ENCODE data around the gene GDI2. TPM values are rescaled to one million over a fixed set of nuclear protein-coding genes. Genes with fewer than 3 reads are reported as not detected.

The GDI2 gene
- total and polyA plus RNA-seq, 9 of the 15 experiments (the other 6 are each of a cell fraction or from before 2014, with no cell fraction given): 262 to 424 (median 287) TPM

- TF ChIP-seq ZFP91 (CRISPR knock-in tag; IDR thresholded peaks at IDR 0.05) (no peak), ARNT (IDR thresholded peaks at IDR 0.05) (peak in 1 of 2 experiments; percentile 65; a peak in 2 of 4 replicates), ZNF644 (tag; IDR thresholded peaks at IDR 0.05; ENCODE audit: low read depth) (peak; percentile 45; the same call in 1 of the 2 replicates), HDAC3 (IDR thresholded peaks at IDR 0.05; ENCODE audit: borderline replicate concordance, partially characterized antibody) (peak; percentile 43), CLOCK (CRISPR knock-in tag; IDR thresholded peaks at IDR 0.05; ENCODE audit: borderline replicate concordance) (0 out of 2 replicates have a peak, but pooled peaks have one; percentile 11), KDM1A (IDR thresholded peaks at IDR 0.05) (peak; percentile 74 to 76), HDAC2 (IDR thresholded peaks at IDR 0.05) (0 out of 2 replicates have a peak, but pooled peaks have one; percentile 15), EP400 (IDR thresholded peaks at IDR 0.05) (no peak), HMG20B (CRISPR knock-in tag; IDR thresholded peaks at IDR 0.05) (no peak), GTF2F1 (IDR thresholded peaks at IDR 0.05; ENCODE audit: low read depth, low read length) (no peak), ZNF583 (CRISPR knock-in tag; IDR thresholded peaks at IDR 0.05) (0 out of 2 replicates have a peak, but pooled peaks have one; percentile 10), MEF2A (IDR thresholded peaks at IDR 0.05; ENCODE audit: control insufficient read depth, low read depth, low read length) (no peak), KAT7 (CRISPR knock-in tag; IDR thresholded peaks at IDR 0.05; ENCODE audit: borderline replicate concordance) (peak; percentile 74; the same call in 1 of the 2 replicates), AFF1 (IDR thresholded peaks at IDR 0.05; ENCODE audit: low read depth in 1 of 2, partially characterized antibody in 2 of 2) (peak in 1 of 2 experiments; percentile 69), MYNN (IDR thresholded peaks at IDR 0.05) (no peak), MYNN (CRISPR knock-in tag; IDR thresholded peaks at IDR 0.05) (no peak), ZNF280A (IDR thresholded peaks at IDR 0.05; ENCODE audit: low read depth, partially characterized antibody) (no peak)
Measured at GRCh38 chr10:5814110-5815107, 1.2 kb upstream of the GDI2 start (continued).

Measured in K562 (cell line).